GM12874 (cell line): ENCODE data around the gene NYNRIN.

ENCODE experiments used
- TF ChIP-seq, protein P1 (sequence below): IDR thresholded peaks from 2 replicates; pipeline ENCODE4 v1.5.1; 2011; ENCODE audit warnings: low read depth, mild to moderate bottlenecking, control low read depth, low read length, moderate library complexity; ENCODE audit not compliant: insufficient read depth

Gene NYNRIN

DNA sequence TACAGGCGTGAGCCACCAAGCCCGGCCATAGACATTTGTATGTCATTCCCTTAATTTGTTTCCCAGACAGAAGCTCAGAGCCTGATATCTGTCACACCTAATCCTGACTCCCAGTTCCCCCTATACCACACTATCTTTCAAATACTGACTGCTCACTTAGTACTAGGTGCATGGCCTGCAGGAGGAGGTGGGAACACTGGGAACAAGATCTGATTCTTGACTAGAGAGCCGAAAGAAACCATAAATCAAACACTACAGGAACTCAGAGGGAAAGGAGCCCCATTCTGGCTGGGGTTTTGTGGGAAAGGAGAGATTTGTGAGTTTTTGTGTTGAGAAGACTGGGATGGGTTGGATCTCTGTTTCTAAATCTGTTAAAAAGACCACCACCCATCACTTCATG is 35.9 kb downstream of the NYNRIN start:
- TF ChIP-seq, protein P1, sequence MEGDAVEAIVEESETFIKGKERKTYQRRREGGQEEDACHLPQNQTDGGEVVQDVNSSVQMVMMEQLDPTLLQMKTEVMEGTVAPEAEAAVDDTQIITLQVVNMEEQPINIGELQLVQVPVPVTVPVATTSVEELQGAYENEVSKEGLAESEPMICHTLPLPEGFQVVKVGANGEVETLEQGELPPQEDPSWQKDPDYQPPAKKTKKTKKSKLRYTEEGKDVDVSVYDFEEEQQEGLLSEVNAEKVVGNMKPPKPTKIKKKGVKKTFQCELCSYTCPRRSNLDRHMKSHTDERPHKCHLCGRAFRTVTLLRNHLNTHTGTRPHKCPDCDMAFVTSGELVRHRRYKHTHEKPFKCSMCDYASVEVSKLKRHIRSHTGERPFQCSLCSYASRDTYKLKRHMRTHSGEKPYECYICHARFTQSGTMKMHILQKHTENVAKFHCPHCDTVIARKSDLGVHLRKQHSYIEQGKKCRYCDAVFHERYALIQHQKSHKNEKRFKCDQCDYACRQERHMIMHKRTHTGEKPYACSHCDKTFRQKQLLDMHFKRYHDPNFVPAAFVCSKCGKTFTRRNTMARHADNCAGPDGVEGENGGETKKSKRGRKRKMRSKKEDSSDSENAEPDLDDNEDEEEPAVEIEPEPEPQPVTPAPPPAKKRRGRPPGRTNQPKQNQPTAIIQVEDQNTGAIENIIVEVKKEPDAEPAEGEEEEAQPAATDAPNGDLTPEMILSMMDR = no peak

DNA sequence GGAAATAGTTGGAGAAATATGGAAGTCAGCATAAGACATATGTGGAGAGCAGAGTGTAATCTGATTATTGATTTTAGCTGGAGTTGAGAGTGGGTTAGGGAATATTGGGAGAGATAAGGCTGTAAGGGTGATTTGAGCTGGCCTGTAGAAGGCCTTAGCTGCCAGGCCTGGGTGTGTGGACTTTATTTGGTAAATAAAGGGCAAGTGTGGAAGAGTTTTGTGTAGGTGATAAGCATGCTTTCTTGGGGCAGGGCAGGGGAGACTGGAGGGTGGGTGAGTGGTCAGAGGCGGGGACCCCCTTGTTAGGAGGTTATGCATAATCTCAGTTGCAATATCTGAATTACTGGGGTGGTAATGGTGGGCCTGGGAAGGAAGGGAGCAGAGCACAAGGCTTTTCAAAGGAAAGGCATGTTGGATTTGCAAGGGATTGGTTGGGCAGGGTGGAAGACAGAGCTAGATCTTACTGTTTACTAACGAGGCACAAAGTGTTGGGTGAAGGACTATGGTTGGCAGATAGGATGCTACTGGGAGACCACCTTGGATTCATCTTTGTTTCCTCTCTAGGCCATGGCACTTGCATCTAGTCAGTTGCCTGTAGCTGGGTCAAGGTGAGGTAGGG is 36.5 kb downstream of the NYNRIN start:
- TF ChIP-seq, protein P1 = no peak

DNA sequence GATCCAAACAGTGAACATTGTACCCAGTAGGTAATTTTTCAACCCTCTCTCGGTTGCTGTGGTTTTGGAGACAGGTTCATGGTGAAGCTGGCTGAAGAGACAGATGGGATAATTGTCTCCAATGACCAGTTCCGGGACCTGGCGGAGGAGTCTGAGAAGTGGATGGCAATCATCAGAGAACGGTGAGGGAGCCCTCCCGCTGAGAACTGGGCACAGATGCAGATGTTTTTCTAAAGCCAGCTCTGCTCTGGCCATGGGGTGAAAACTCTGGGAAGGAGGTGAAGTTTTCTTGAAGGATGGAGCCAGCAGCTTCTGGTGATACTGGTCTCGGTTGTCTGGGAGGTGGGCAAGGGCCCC is 37.2 kb downstream of the NYNRIN start:
- TF ChIP-seq, protein P1 = no peak

DNA sequence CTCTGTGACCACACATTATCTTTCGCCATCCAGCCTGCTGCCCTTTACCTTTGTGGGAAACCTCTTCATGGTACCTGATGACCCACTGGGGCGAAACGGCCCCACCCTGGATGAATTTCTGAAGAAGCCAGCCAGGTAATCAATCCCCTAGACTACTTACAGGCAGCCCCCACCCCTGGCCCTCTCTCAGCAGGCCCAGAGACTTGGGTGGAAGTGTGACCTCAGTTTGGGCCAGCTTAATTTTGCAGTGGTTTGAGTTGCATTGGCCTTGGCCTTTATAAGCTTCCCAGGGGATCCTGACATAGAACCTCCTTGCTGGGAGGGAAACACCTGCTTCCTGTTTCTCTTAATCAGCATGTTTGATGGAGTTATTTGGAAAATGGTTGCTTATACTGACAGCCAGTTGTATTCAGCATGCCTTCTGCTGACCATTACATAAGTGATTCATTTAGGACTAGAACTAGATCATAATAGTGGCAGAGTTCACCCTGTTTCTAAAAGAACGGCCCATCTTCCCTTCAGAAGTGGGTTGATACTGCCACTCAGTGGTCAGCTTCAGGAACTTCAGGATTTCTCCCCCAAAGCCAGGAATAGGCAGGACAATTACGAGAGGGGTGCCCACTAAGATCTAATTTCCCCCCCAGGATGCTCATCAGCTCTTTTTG is 37.7 kb downstream of the NYNRIN start:
- TF ChIP-seq, protein P1 = peak; percentile 63

DNA sequence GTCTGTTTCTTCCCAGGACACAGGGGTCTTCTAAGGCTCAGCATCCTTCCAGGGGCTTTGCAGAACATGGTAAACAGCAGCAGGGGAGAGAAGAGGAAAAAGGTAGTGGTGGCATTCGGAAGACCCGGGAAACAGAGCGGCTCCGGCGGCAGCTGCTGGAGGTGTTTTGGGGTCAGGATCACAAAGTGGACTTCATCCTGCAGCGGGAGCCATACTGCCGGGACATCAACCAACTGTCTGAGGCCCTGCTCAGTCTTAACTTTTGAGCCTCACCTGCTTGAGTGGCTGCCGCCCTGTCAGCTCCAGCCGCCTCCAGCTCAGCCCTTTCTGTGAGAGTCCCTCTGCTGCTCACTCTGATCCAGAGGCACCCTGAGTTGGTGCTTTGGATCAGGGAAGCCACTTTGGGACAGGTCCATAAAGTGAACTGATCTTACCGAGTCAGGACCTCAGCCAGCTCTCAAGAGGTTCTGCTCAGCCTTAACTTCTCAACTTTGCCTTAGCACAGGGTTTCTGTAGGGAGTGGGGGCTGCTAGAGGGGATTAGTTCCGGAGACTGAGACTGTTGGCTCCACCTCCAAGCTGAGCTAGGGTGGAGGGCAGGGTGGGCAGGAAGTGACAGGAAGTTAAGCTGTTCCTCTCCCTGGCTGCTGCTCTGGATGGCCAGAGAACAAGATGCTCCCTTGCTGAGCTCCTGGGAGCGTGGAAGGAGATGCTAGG is 38.4 kb downstream of the NYNRIN start:
- TF ChIP-seq, protein P1 = no peak

DNA sequence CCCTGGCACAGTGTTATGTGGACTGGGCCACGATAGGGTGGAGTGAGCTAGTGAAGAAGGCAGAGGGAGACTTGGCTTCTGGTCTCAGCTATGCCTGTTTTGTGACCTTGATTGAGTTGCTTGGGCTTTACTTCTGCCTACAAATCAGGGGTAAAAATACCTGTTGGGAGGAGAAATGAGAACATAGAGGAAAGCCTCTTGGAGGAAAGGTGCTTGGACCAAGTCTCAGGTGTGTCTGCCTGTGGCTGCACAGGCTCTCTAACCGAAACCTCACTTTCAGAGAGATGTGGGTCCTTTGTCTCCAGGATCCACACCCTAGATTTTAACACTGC is 38.9 kb downstream of the NYNRIN start:
- TF ChIP-seq, protein P1 = no peak

DNA sequence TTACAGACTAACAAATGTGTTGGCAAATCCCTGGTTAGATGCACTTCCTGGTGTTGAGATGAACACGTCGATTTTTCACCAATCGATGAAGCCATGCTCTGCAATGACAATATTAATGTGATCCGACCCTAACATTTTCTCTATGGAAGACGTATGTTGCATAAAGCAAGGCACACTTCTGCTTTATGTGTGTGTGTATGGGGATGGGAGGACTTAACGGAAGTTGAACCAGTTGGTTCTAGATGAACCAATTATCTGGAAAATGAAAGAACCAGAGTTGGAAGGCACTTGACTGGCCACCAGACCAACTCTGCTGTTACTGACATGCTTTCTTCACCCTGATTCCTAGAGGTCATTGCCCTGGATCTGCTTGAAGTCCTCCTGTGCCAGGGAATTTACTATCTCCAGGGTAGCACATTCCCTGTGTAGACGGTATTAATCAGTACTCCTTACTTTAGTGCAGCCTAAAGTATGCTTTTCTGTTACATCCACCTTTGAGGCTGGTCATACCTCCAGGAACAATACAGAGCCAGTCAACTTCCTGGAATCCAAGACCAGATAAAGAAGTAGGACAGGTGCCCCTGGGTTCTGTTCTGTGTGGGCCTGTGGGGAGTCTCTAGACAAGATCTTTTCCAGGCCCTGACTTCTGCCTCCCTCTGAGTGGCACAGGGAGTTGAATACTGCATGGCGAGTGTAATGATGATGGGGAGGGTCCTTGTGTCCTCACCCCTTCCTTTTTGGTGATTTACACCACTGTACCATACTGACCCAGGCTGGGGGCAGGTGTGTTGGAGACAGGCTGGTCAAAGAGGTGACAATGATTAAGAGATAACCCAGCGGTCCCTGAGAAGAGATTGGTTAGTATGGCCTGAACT is 39.7 kb downstream of the NYNRIN start:
- TF ChIP-seq, protein P1 = no peak
